GM06990 (cell line): ENCODE measurements around the gene PRUNE2.

ENCODE experiments used
- DNase-seq: peaks from one replicate; pipeline ENCODE4 v3.0.0-alpha.2; 2011; ENCODE audit not compliant: insufficient read length; ENCODE audit errors: extremely low read depth
- H3K27me3 ChIP-seq: replicated peaks from 2 replicates; pipeline ENCODE4 v1.6.0; 2011; ENCODE audit warnings: low read length; ENCODE audit not compliant: control insufficient read depth, insufficient read depth
- H3K36me3 ChIP-seq: 2 replicates; pipeline ENCODE4 v1.5.1; 2011; ENCODE audit warnings: low read length; ENCODE audit not compliant: control insufficient read depth, insufficient read depth
- H3K4me3 ChIP-seq: replicated peaks from 2 replicates; pipeline ENCODE4 v1.5.1; 2011; ENCODE audit warnings: low read depth, mild to moderate bottlenecking, control low read depth, low read length
- CTCF ChIP-seq: IDR thresholded peaks from 2 replicates; pipeline ENCODE4 v1.5.1; 2011; ENCODE audit warnings: low read length, control low read depth, mild to moderate bottlenecking, inconsistent platforms; ENCODE audit not compliant: insufficient read depth, poor library complexity, severe bottlenecking

The PRUNE2 gene

GRCh38 chr9:76718166-76718565 lies 187.7 kb downstream of the PRUNE2 start:
- no peak for TF ChIP-seq CTCF
- Histone ChIP-seq H3K36me3 (no peaks in the 10 kb centered on the region), H3K27me3 (no peaks in the 10 kb centered on the region; the same call in 1 of the 2 replicates), H3K4me3 (no peak overlapping the region)
- DNase-seq = no peak

- DNase-seq = no peak
- Histone ChIP-seq H3K4me3 (no peak overlapping the region), H3K27me3 (no peaks in the 10 kb centered on the region; the same call in 1 of the 2 replicates), H3K36me3 (no peaks in the 10 kb centered on the region)
- TF ChIP-seq CTCF = no peak
Measured at GRCh38 chr9:76717613-76718012, 188.3 kb downstream of the PRUNE2 start.

DNA sequence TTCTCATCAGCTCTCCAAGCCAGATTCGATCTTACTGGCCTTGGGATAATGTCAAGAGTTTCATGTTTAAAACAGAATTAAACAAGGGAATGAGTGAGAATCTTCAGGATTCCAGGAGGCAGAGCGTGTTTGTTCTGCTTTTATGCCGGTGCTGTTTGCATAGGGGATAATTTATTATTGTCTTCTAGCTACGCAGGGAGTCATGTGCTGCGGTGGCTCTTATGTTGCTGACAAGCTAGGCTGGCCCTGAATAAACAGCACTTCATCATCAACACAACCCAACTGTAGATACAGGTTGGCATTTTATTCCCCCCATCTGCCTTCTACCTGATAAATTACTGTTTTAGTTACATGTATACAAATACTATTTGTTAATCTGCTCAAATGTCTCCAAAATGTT lies 188.7 kb downstream of the PRUNE2 start:
- no peak for TF ChIP-seq CTCF
- H3K4me3 ChIP-seq = no peak overlapping the region
- H3K27me3 ChIP-seq = no peaks in the 10 kb centered on the region; the same call in 1 of the 2 replicates
- DNase-seq = no peak
- H3K36me3 ChIP-seq = no peaks in the 10 kb centered on the region

DNA sequence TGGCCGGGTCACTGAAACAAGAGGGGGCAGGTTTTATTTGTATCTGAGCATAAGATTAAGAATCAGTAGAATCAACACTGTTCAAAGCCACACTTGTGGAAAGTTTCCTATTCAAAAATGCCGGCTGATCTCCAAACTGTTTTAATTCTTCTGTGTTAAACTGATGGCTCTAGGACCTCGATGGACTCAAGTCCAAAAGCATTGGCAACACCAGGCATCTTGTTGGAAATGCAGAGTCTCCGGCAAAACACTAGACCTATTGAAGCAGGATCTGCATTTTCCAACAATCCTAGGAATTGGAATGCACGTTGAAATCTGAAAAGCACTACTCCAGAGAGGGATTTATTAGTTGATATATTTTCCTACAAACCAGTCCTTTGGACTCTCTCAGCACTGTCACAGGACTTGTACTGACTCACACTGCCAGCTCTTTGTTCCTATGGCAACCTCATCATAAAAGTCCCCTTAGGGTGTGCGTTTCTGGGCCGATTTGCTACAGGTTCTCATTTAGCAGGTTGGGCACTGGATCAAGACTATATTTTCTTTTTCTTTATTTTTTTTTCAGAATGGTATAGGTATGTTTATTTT lies 189.7 kb downstream of the PRUNE2 start:
- no peak for DNase-seq
- H3K36me3 ChIP-seq = no peaks in the 10 kb centered on the region
- TF ChIP-seq CTCF = no peak
- no peaks in the 10 kb centered on the region; the same call in 1 of the 2 replicates for H3K27me3 ChIP-seq
- H3K4me3 ChIP-seq = no peak overlapping the region

- Histone ChIP-seq H3K4me3 (no peak overlapping the region), H3K36me3 (no peaks in the 10 kb centered on the region), H3K27me3 (no peaks in the 10 kb centered on the region; the same call in none of the 2 replicates)
- TF ChIP-seq CTCF = no peak
- no peak for DNase-seq
Measured at GRCh38 chr9:76713381-76713780, 192.5 kb downstream of the PRUNE2 start.

DNA sequence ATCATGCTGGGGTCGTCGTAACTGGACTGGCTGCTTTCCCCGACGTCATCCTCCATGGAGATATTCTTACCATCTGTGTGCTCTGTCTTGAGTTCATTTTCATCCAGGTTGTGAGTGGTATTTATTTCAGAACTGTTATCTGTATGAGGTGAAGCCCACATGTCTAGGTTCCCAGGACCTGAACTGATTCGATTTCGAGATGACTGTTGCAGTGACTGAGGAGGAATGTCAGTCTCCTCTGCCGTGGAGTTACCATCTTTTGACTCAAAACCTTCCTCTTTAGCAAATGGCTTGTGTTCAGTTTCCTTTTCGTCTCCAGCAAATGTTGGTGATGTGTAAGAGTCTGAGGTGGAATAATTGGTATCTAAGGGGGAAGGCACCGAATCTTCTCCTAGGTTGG lies 196.9 kb downstream of the PRUNE2 start:
- no peaks in the 10 kb centered on the region; the same call in none of the 2 replicates for H3K27me3 ChIP-seq
- TF ChIP-seq CTCF = no peak
- no peak for DNase-seq
- H3K36me3 ChIP-seq = no peaks in the 10 kb centered on the region
- no peak overlapping the region for H3K4me3 ChIP-seq
